ENCODE data around the gene DMPK.
"Not testable (repeated sequence)": the region's sequence is repeated elsewhere in the genome, so short reads cannot be mapped to it uniquely, and the experiment has no call there.

DMPK gene

GRCh38 chr19:45800070-45800553 is 17.8 kb upstream of the DMPK start:
- no peak overlapping the region for H3K27ac ChIP-seq (ENCODE audit: low read depth, low read length)
- H3K9me3 ChIP-seq (ENCODE audit: control insufficient read depth in 5 of 5, low read length in 5 of 5), result no peaks in the 10 kb centered on the region
- H3K27me3 ChIP-seq (ENCODE audit: control insufficient read depth in 5 of 5, insufficient read depth in 4 of 5, low read length in 5 of 5), result peaks cover 0 to 9% (median 3%) of the 10 kb centered on the region in 5 donors
- H3K36me3 ChIP-seq (ENCODE audit: control insufficient read depth in 5 of 5, insufficient read depth in 5 of 5, low read length in 5 of 5), result no peaks in the 10 kb centered on the region
- peaks cover 0 to 6% (median 5%) of the 10 kb centered on the region in 5 donors for H3K4me1 ChIP-seq (ENCODE audit: control insufficient read depth in 5 of 5, insufficient read depth in 5 of 5, low read length in 5 of 5)
- H3K9ac ChIP-seq (ENCODE audit: low read length in 5 of 5), result no peak overlapping the region
- no peak overlapping the region for H3K4me3 ChIP-seq (ENCODE audit: low read depth in 1 of 5, low read length in 5 of 5)

- not testable (repeated sequence) for H3K9me3 ChIP-seq (ENCODE audit: control insufficient read depth in 5 of 5, low read length in 5 of 5); H3K9ac ChIP-seq (ENCODE audit: low read length in 5 of 5); H3K4me1 ChIP-seq (ENCODE audit: control insufficient read depth in 5 of 5, insufficient read depth in 5 of 5, low read length in 5 of 5); H3K27ac ChIP-seq (ENCODE audit: low read depth, low read length); H3K36me3 ChIP-seq (ENCODE audit: control insufficient read depth in 5 of 5, insufficient read depth in 5 of 5, low read length in 5 of 5); H3K27me3 ChIP-seq (ENCODE audit: control insufficient read depth in 5 of 5, insufficient read depth in 4 of 5, low read length in 5 of 5); H3K4me3 ChIP-seq (ENCODE audit: low read depth in 1 of 5, low read length in 5 of 5)
These were observed 17.3 kb upstream of the DMPK start for GRCh38 chr19:45799541-45799940.

- peaks cover 0 to 9% (median 3%) of the 10 kb centered on the region in 5 donors for H3K27me3 ChIP-seq (ENCODE audit: control insufficient read depth in 5 of 5, insufficient read depth in 4 of 5, low read length in 5 of 5)
- H3K4me1 ChIP-seq (ENCODE audit: control insufficient read depth in 5 of 5, insufficient read depth in 5 of 5, low read length in 5 of 5), result peaks cover 0 to 6% (median 5%) of the 10 kb centered on the region in 5 donors
- H3K9ac ChIP-seq (ENCODE audit: low read length in 5 of 5), result no peak overlapping the region
- H3K36me3 ChIP-seq (ENCODE audit: control insufficient read depth in 5 of 5, insufficient read depth in 5 of 5, low read length in 5 of 5), result no peaks in the 10 kb centered on the region
- H3K9me3 ChIP-seq (ENCODE audit: control insufficient read depth in 5 of 5, low read length in 5 of 5), result no peaks in the 10 kb centered on the region
- no peak overlapping the region for H3K27ac ChIP-seq (ENCODE audit: low read depth, low read length)
- no peak overlapping the region for H3K4me3 ChIP-seq (ENCODE audit: low read depth in 1 of 5, low read length in 5 of 5)
These were observed 16.8 kb upstream of the DMPK start for GRCh38 chr19:45798995-45799517.

GRCh38 chr19:45794627-45795026 is 12.3 kb upstream of the DMPK start:
- no peaks in the 10 kb centered on the region for H3K9me3 ChIP-seq (ENCODE audit: control insufficient read depth in 5 of 5, low read length in 5 of 5)
- peaks cover 0 to 2% (median 0%) of the 10 kb centered on the region in 5 donors for H3K27me3 ChIP-seq (ENCODE audit: control insufficient read depth in 5 of 5, insufficient read depth in 4 of 5, low read length in 5 of 5)
- no peak overlapping the region for H3K4me3 ChIP-seq (ENCODE audit: low read depth in 1 of 5, low read length in 5 of 5)
- peaks cover 0 to 7% (median 4%) of the 10 kb centered on the region in 5 donors for H3K36me3 ChIP-seq (ENCODE audit: control insufficient read depth in 5 of 5, insufficient read depth in 5 of 5, low read length in 5 of 5)
- H3K27ac ChIP-seq (ENCODE audit: low read depth, low read length), result no peak overlapping the region
- H3K4me1 ChIP-seq (ENCODE audit: control insufficient read depth in 5 of 5, insufficient read depth in 5 of 5, low read length in 5 of 5), result peaks cover 10 to 32% (median 26%) of the 10 kb centered on the region in 5 donors
- H3K9ac ChIP-seq (ENCODE audit: low read length in 5 of 5), result no peak overlapping the region

GRCh38 chr19:45793876-45794275 is 11.6 kb upstream of the DMPK start:
- Histone ChIP-seq H3K36me3 (ENCODE audit: control insufficient read depth in 5 of 5, insufficient read depth in 5 of 5, low read length in 5 of 5) (peaks cover 0 to 15% (median 11%) of the 10 kb centered on the region in 5 donors), H3K4me3 (ENCODE audit: low read depth in 1 of 5, low read length in 5 of 5) (no peak overlapping the region), H3K27ac (ENCODE audit: low read depth, low read length) (no peak overlapping the region), H3K27me3 (ENCODE audit: control insufficient read depth in 5 of 5, insufficient read depth in 4 of 5, low read length in 5 of 5) (peaks cover 0 to 2% (median 0%) of the 10 kb centered on the region in 5 donors), H3K9me3 (ENCODE audit: control insufficient read depth in 5 of 5, low read length in 5 of 5) (no peaks in the 10 kb centered on the region), H3K9ac (ENCODE audit: low read length in 5 of 5) (no peak overlapping the region), H3K4me1 (ENCODE audit: control insufficient read depth in 5 of 5, insufficient read depth in 5 of 5, low read length in 5 of 5) (peaks cover 10 to 28% (median 22%) of the 10 kb centered on the region in 5 donors)

GRCh38 chr19:45793178-45793564 is 10.9 kb upstream of the DMPK start:
- Histone ChIP-seq H3K27ac (ENCODE audit: low read depth, low read length) (no peak overlapping the region), H3K9me3 (ENCODE audit: control insufficient read depth in 5 of 5, low read length in 5 of 5) (no peaks in the 10 kb centered on the region), H3K4me3 (ENCODE audit: low read depth in 1 of 5, low read length in 5 of 5) (peak overlapping the region in 4 of 5 donors; percentile 39 to 81 (median 74)), H3K27me3 (ENCODE audit: control insufficient read depth in 5 of 5, insufficient read depth in 4 of 5, low read length in 5 of 5) (peaks cover 0 to 2% (median 0%) of the 10 kb centered on the region in 5 donors), H3K4me1 (ENCODE audit: control insufficient read depth in 5 of 5, insufficient read depth in 5 of 5, low read length in 5 of 5) (peaks cover 11 to 34% (median 27%) of the 10 kb centered on the region in 5 donors), H3K9ac (ENCODE audit: low read length in 5 of 5) (peak overlapping the region in 2 of 5 donors; percentile 37 to 64), H3K36me3 (ENCODE audit: control insufficient read depth in 5 of 5, insufficient read depth in 5 of 5, low read length in 5 of 5) (peaks cover 0 to 22% (median 16%) of the 10 kb centered on the region in 5 donors)

- Histone ChIP-seq H3K4me1 (ENCODE audit: control insufficient read depth in 5 of 5, insufficient read depth in 5 of 5, low read length in 5 of 5) (peaks cover 12 to 37% (median 30%) of the 10 kb centered on the region in 5 donors), H3K9me3 (ENCODE audit: control insufficient read depth in 5 of 5, low read length in 5 of 5) (no peaks in the 10 kb centered on the region), H3K9ac (ENCODE audit: low read length in 5 of 5) (peak within 1 kb of the TSS; percentile 6 to 79 (median 64)), H3K4me3 (ENCODE audit: low read depth in 1 of 5, low read length in 5 of 5) (peak within 1 kb of the TSS; percentile 69 to 84 (median 76)), H3K36me3 (ENCODE audit: control insufficient read depth in 5 of 5, insufficient read depth in 5 of 5, low read length in 5 of 5) (peaks cover 0 to 24% (median 19%) of the 10 kb centered on the region in 5 donors), H3K27ac (ENCODE audit: low read depth, low read length) (peak within 1 kb of the TSS; percentile 24), H3K27me3 (ENCODE audit: control insufficient read depth in 5 of 5, insufficient read depth in 4 of 5, low read length in 5 of 5) (peaks cover 0 to 2% (median 0%) of the 10 kb centered on the region in 5 donors)
These were observed 10.3 kb upstream of the DMPK start, which contains the start of gene DMWD for GRCh38 chr19:45792470-45793177. Gene DMWD (minus strand): TSS chr19:45792845. CDS start chr19:45792756, 89 bp downstream.

GRCh38 chr19:45791744-45792469 is 9.6 kb upstream of the DMPK start:
- Histone ChIP-seq H3K36me3 (ENCODE audit: control insufficient read depth in 5 of 5, insufficient read depth in 5 of 5, low read length in 5 of 5) (peaks cover 0 to 32% (median 25%) of the 10 kb centered on the region in 5 donors), H3K4me1 (ENCODE audit: control insufficient read depth in 5 of 5, insufficient read depth in 5 of 5, low read length in 5 of 5) (peaks cover 12 to 37% (median 30%) of the 10 kb centered on the region in 5 donors), H3K27ac (ENCODE audit: low read depth, low read length) (peak overlapping the region; percentile 24), H3K9ac (ENCODE audit: low read length in 5 of 5) (peak overlapping the region in 4 of 5 donors; percentile 6 to 79 (median 68)), H3K9me3 (ENCODE audit: control insufficient read depth in 5 of 5, low read length in 5 of 5) (no peaks in the 10 kb centered on the region), H3K27me3 (ENCODE audit: control insufficient read depth in 5 of 5, insufficient read depth in 4 of 5, low read length in 5 of 5) (peaks cover 0 to 2% (median 0%) of the 10 kb centered on the region in 5 donors), H3K4me3 (ENCODE audit: low read depth in 1 of 5, low read length in 5 of 5) (peak overlapping the region; percentile 69 to 84 (median 76))

GRCh38 chr19:45790942-45791341 is 8.7 kb upstream of the DMPK start:
- H3K27ac ChIP-seq (ENCODE audit: low read depth, low read length), result peak overlapping the region; percentile 24
- peaks cover 0 to 2% (median 0%) of the 10 kb centered on the region in 5 donors for H3K27me3 ChIP-seq (ENCODE audit: control insufficient read depth in 5 of 5, insufficient read depth in 4 of 5, low read length in 5 of 5)
- peaks cover 0 to 41% (median 34%) of the 10 kb centered on the region in 5 donors for H3K36me3 ChIP-seq (ENCODE audit: control insufficient read depth in 5 of 5, insufficient read depth in 5 of 5, low read length in 5 of 5)
- H3K4me1 ChIP-seq (ENCODE audit: control insufficient read depth in 5 of 5, insufficient read depth in 5 of 5, low read length in 5 of 5), result peaks cover 12 to 37% (median 30%) of the 10 kb centered on the region in 5 donors
- H3K9me3 ChIP-seq (ENCODE audit: control insufficient read depth in 5 of 5, low read length in 5 of 5), result no peaks in the 10 kb centered on the region
- H3K4me3 ChIP-seq (ENCODE audit: low read depth in 1 of 5, low read length in 5 of 5), result peak overlapping the region in 2 of 5 donors; percentile 73 to 81
- H3K9ac ChIP-seq (ENCODE audit: low read length in 5 of 5), result peak overlapping the region in 1 of 5 donors; percentile 6
